Activated B cell treated with CpG ODN at 0.5 μM for 24 hours (primary cell): Measurements from ENCODE around the gene CD200R1L. TPM values are rescaled to one million over a fixed set of nuclear protein-coding genes. Genes with fewer than 3 reads are reported as not detected.

Experiments
- ATAC-seq: fragments of 200-7000 bp; cut with Tn5 transposase; one replicate; pipeline ENCODE4 v1.10.0; 2021; ENCODE audit warnings: low read depth, mild to moderate bottlenecking, moderate library complexity
- CTCF ChIA-PET: fragments of 350-600 bp; sonication (Branson Sonifier 250); formaldehyde crosslinking; loops from one replicate; lab custom pipeline; 2021; ENCODE audit warnings: antibody characterized with exemption; lab: Charles Lee
- POLR2A ChIA-PET: fragments of 350-600 bp; sonication (Branson Sonifier 250); formaldehyde crosslinking; loops from one replicate; lab custom pipeline; 2021; ENCODE audit warnings: antibody characterized with exemption; lab: Charles Lee
- DNase-seq: peaks from one replicate; pipeline ENCODE4 v3.0.0; 2022
- H3K27ac Mint-ChIP-seq: one replicate; pipeline ENCODE4 v1.8.0; 2020; ENCODE audit warnings: mixed read lengths
- H3K27me3 Mint-ChIP-seq: one replicate; pipeline ENCODE4 v1.8.0; 2021; ENCODE audit warnings: mixed read lengths
- H3K36me3 Mint-ChIP-seq: one replicate; pipeline ENCODE4 v1.8.0; 2021; ENCODE audit warnings: low read depth, mixed read lengths
- H3K4me1 Mint-ChIP-seq: one replicate; pipeline ENCODE4 v1.8.0; 2021; ENCODE audit warnings: mixed read lengths
- H3K4me3 Mint-ChIP-seq: one replicate; pipeline ENCODE4 v1.8.0; 2020; ENCODE audit warnings: mild to moderate bottlenecking, mixed read lengths
- H3K9me3 Mint-ChIP-seq: one replicate; pipeline ENCODE4 v1.8.0; 2020; ENCODE audit warnings: mixed read lengths
- intact Hi-C: fragments of 100-400 bp; cut with micrococcal nuclease; formaldehyde crosslinking; loops from one replicate; pipeline ENCODE4 v1.15.1; 2024
- total RNA-seq: library from RNA; stranded (reverse); gene quantifications from 2 replicates; pipeline ENCODE4 v1.2.3, GENCODE V29; 2022
- TF ChIP-seq, protein P1 (sequence below): fragments of 200-600 bp; IDR thresholded peaks from one replicate; pipeline ENCODE4 v1.8.0; 2022; ENCODE audit warnings: antibody characterized with exemption, mild to moderate bottlenecking

CD200R1L gene
- total RNA-seq, 1 donor from 2014 or later, result not detected

DNA sequence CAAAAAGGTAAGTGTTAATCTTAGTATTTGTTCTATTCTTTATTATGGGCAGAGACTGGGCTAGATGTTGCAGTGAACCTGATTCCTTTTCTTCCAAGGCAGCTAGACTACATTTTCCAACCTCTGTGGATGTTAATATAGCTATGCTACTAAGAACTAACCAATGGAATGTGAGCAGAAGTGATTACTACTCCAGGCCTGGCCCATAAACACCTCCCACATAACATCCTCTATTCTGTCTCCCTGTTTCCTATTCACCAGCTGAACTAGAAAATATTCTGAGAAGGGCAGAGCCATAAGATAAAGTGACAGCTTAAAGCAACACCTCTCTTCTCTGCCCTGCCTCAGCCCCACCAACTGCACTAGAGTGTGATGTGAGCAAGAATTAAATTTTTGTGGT is 29.4 kb downstream of the CD200R1L start:
- DNase-seq (no peak), ATAC-seq (no peak)
- ChIA-PET CTCF (interaction anchor here (1.7 kb wide), 1 partner anchor 162 kb away, joined by 6 read pairs; no protein-coding TSS in a partner anchor), POLR2A (no interaction called here)
- TF ChIP-seq, protein P1, sequence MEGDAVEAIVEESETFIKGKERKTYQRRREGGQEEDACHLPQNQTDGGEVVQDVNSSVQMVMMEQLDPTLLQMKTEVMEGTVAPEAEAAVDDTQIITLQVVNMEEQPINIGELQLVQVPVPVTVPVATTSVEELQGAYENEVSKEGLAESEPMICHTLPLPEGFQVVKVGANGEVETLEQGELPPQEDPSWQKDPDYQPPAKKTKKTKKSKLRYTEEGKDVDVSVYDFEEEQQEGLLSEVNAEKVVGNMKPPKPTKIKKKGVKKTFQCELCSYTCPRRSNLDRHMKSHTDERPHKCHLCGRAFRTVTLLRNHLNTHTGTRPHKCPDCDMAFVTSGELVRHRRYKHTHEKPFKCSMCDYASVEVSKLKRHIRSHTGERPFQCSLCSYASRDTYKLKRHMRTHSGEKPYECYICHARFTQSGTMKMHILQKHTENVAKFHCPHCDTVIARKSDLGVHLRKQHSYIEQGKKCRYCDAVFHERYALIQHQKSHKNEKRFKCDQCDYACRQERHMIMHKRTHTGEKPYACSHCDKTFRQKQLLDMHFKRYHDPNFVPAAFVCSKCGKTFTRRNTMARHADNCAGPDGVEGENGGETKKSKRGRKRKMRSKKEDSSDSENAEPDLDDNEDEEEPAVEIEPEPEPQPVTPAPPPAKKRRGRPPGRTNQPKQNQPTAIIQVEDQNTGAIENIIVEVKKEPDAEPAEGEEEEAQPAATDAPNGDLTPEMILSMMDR, result no peak
- H3K9me3 Mint-ChIP-seq, result peaks cover 9% of the 10 kb centered on the region
- no peak overlapping the region for H3K27ac Mint-ChIP-seq
- intact Hi-C loops, result loop anchor here (1.0 kb wide), 1 partner anchor 174 kb away; no protein-coding TSS in a partner anchor
- H3K4me1 Mint-ChIP-seq, result peaks cover 60% of the 10 kb centered on the region
- H3K27me3 Mint-ChIP-seq, result no peaks in the 10 kb centered on the region
- no peaks in the 10 kb centered on the region for H3K36me3 Mint-ChIP-seq
- H3K4me3 Mint-ChIP-seq, result no peak overlapping the region

DNA sequence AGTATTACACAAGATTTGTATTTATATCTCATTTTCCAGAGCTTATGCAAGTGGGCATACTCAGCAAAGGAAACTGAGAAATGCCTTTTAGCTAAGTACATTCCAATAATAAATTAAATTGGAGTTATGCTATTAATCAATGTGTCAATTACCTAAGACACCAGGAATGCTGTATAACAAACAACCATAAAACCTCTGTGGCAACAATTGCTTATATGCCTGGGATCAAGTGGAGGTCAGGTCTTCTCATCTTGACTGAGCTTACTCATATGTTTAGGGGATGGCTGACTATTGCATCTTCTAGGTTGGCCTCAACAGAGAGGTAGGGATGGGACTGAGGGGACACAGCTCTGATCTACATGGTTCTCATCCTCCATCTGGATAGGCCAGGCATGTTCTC is 30.7 kb downstream of the CD200R1L start:
- CTCF ChIA-PET, result interaction anchor here (1.7 kb wide), 1 partner anchor 163 kb away, joined by 6 read pairs; no protein-coding TSS in a partner anchor
- Mint-ChIP-seq H3K27ac (no peak overlapping the region), H3K4me1 (peaks cover 53% of the 10 kb centered on the region), H3K27me3 (no peaks in the 10 kb centered on the region), H3K4me3 (no peak overlapping the region), H3K36me3 (no peaks in the 10 kb centered on the region), H3K9me3 (peaks cover 9% of the 10 kb centered on the region)
- intact Hi-C loops, result no loop called here
- ATAC-seq (no peak), DNase-seq (no peak)
- POLR2A ChIA-PET, result no interaction called here
- TF ChIP-seq, protein P1, result no peak

DNA sequence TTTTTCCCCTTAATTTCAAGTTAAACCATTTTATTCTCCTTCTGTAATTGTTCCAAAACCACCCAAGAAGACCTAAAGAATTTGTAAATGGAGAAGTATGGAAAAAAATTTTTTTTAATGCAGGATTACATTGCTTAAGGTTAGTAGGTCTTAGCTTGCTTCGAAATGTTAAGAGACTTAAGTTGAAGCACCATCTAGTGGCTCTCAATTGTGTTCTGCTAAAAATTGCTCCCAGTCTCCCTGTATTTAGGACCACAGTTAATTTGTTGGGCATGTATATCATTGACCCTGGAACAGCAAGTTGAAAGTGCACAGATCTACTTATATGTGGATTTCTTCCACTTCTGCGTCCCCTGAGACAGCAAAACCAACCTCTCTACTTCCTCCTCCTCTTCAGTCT is 32.4 kb downstream of the CD200R1L start:
- H3K4me1 Mint-ChIP-seq, result peaks cover 48% of the 10 kb centered on the region
- ChIA-PET POLR2A (interaction anchor here (0.6 to 1.8 kb wide), 9 partner anchors 40 to 312 kb away, joined by 3 to 11 read pairs (median 4); partner anchors contain the start of genes CD200R1 and GTPBP8), CTCF (interaction anchor here (0.7 to 1.7 kb wide), 8 partner anchors 68 to 206 kb away, joined by 3 to 14 read pairs (median 4); partner anchors contain the start of genes CD200R1 and GTPBP8)
- peak overlapping the region; percentile 58 for H3K4me3 Mint-ChIP-seq
- peaks cover 9% of the 10 kb centered on the region for H3K9me3 Mint-ChIP-seq
- no peaks in the 10 kb centered on the region for H3K27me3 Mint-ChIP-seq
- no peaks in the 10 kb centered on the region for H3K36me3 Mint-ChIP-seq
- intact Hi-C loops, result loop anchor here (1.0 kb wide), 2 partner anchors 34 to 80 kb away; no protein-coding TSS in a partner anchor
- DNase-seq (no peak), ATAC-seq (peak; percentile 26)
- TF ChIP-seq, protein P1, result no peak
- H3K27ac Mint-ChIP-seq, result peak overlapping the region; percentile 79

DNA sequence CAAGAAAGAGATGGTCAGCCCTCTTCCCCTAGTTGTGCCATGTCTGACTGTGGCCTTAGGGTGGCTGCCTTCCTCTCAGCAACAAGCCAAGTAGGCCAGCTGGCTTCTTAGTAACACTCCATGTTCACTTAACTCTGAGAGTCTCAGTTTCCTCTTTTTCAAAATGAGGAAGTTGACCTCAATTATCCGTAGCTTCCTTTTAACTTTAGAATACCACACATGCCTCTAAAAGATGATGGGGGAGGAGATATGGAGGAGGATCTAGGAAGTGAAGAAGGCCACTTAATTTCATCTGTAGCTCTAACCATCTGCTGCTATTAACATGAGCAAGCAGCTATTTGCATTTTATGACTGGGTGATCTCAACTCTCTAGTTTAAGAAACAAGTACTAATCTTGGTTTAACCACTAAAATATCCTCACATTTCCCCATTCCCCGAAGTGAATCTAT is 32.9 kb downstream of the CD200R1L start:
- H3K27ac Mint-ChIP-seq, result peak overlapping the region; percentile 79
- H3K36me3 Mint-ChIP-seq, result no peaks in the 10 kb centered on the region
- peaks cover 9% of the 10 kb centered on the region for H3K9me3 Mint-ChIP-seq
- H3K4me3 Mint-ChIP-seq, result peak overlapping the region; percentile 44
- ChIA-PET CTCF (interaction anchor here (0.7 to 1.7 kb wide), 9 partner anchors 68 to 232 kb away, joined by 3 to 14 read pairs (median 4); partner anchors contain the start of genes CD200R1 and GTPBP8), POLR2A (interaction anchor here (0.6 to 1.8 kb wide), 9 partner anchors 39 to 313 kb away, joined by 3 to 11 read pairs (median 4); partner anchors contain the start of genes CD200R1 and GTPBP8)
- intact Hi-C loops, result loop anchor here (1.0 to 2.0 kb wide), 7 partner anchors 35 to 159 kb away; no protein-coding TSS in a partner anchor
- no peaks in the 10 kb centered on the region for H3K27me3 Mint-ChIP-seq
- H3K4me1 Mint-ChIP-seq, result peaks cover 48% of the 10 kb centered on the region
- ATAC-seq (peak; percentile 90), DNase-seq (no peak)
- TF ChIP-seq, protein P1, result no peak

DNA sequence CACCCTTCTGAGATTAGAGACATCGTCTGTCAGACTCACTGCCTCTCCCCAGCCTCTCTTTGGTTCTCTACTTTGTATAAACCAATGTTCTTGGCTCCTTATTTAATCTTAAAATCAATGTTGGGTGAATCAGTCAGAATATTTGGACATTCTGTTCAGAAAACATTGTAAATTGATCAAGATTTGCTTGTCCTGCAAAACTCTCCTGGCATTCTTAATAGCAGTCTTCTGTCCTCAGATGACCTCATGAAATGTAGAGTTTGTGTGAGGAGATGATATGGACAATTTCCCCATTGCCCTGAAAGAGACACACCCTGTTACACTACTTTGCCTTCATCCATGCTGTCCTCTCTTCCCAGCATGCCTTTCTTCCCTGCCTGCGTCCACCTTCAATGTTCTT is 33.6 kb downstream of the CD200R1L start:
- H3K4me1 Mint-ChIP-seq, result peaks cover 42% of the 10 kb centered on the region
- H3K4me3 Mint-ChIP-seq, result peak overlapping the region; percentile 44
- ATAC-seq, result no peak
- peaks cover 9% of the 10 kb centered on the region for H3K9me3 Mint-ChIP-seq
- ChIA-PET CTCF (interaction anchor here (1.0 to 1.7 kb wide), 6 partner anchors 69 to 231 kb away, joined by 3 to 14 read pairs (median 5); partner anchors contain the start of gene CD200R1), POLR2A (interaction anchor here (0.7 to 1.8 kb wide), 6 partner anchors 39 to 206 kb away, joined by 3 to 11 read pairs (median 6); partner anchors contain the start of genes CD200R1 and GTPBP8)
- TF ChIP-seq, protein P1, result no peak
- DNase-seq, result no peak
- intact Hi-C loops, result loop anchor here (1.0 to 2.0 kb wide), 5 partner anchors 45 to 160 kb away; no protein-coding TSS in a partner anchor
- H3K36me3 Mint-ChIP-seq, result no peaks in the 10 kb centered on the region
- no peaks in the 10 kb centered on the region for H3K27me3 Mint-ChIP-seq
- H3K27ac Mint-ChIP-seq, result peak overlapping the region; percentile 79
